NCI-H2107 (cell line): Measurements from ENCODE around the gene HNRNPUL1.

ENCODE experiments used
- DNase-seq: peaks from one replicate; lab custom pipeline; 2025; lab: John Stamatoyannopoulos, UW

The HNRNPUL1 gene

GRCh38 chr19:41353466-41354342 lies 89.5 kb downstream of the HNRNPUL1 start, which contains the start of gene TGFB1:
Gene TGFB1, minus strand, starts transcription at chr19:41353922. Its CDS starts 878 bp downstream, at chr19:41353044.
- DNase-seq: no peak

- no peak for DNase-seq
These were observed 90.3 kb downstream of the HNRNPUL1 start for GRCh38 chr19:41354343-41354953.

GRCh38 chr19:41355035-41355434 lies 90.9 kb downstream of the HNRNPUL1 start:
- no peak for DNase-seq

- no peak for DNase-seq
These were observed 91.6 kb downstream of the HNRNPUL1 start for GRCh38 chr19:41355802-41356201.

- DNase-seq: no peak
These were observed 93.0 kb downstream of the HNRNPUL1 start for GRCh38 chr19:41356984-41357739.
